WTC11 (cell line): ENCODE results near the gene ABAT.

Experiments used
- CREB1 ChIP-seq: sonication (generic); formaldehyde crosslinking; IDR thresholded peaks from 2 replicates; pipeline ENCODE4 v1.8.0; 2023; ENCODE audit warnings: mild to moderate bottlenecking, missing genetic modification reagents
- HMGXB4 ChIP-seq: sonication (generic); formaldehyde crosslinking; IDR thresholded peaks from 2 replicates; pipeline ENCODE4 v1.8.1; 2023; ENCODE audit warnings: mild to moderate bottlenecking, moderate library complexity, missing genetic modification reagents
- KAT7 ChIP-seq: sonication (generic); formaldehyde crosslinking; IDR thresholded peaks from 2 replicates; pipeline ENCODE4 v1.8.1; 2023; ENCODE audit warnings: missing genetic modification reagents, mild to moderate bottlenecking, borderline replicate concordance
- NFYB ChIP-seq: sonication (generic); formaldehyde crosslinking; conservative IDR thresholded peaks from 2 replicates; pipeline ENCODE4 v1.8.0; 2022; ENCODE audit warnings: low read depth, missing genetic modification reagents
- TEAD4 ChIP-seq: sonication (generic); formaldehyde crosslinking; IDR thresholded peaks from 2 replicates; pipeline ENCODE4 v1.8.0; 2022; ENCODE audit warnings: mild to moderate bottlenecking, missing genetic modification reagents
- USF1 ChIP-seq: sonication (generic); formaldehyde crosslinking; IDR thresholded peaks from 2 replicates; pipeline ENCODE4 v1.8.0; 2022; ENCODE audit warnings: mild to moderate bottlenecking, missing genetic modification reagents
- USF2 ChIP-seq: sonication (generic); formaldehyde crosslinking; IDR thresholded peaks from 2 replicates; pipeline ENCODE4 v1.8.1; 2023; ENCODE audit warnings: mild to moderate bottlenecking, missing genetic modification reagents, moderate library complexity
- ZNF317 ChIP-seq: sonication (generic); formaldehyde crosslinking; IDR thresholded peaks from 2 replicates; pipeline ENCODE4 v1.8.1; 2023; ENCODE audit warnings: low read depth, mild to moderate bottlenecking, moderate library complexity, missing genetic modification reagents, borderline replicate concordance
- TF ChIP-seq, protein P1 (sequence below): fragments of 200-600 bp; IDR thresholded peaks from 2 replicates; pipeline ENCODE4 v1.8.0; 2022; ENCODE audit warnings: antibody characterized with exemption
- TF ChIP-seq, protein P2 (sequence below): sonication (generic); formaldehyde crosslinking; IDR thresholded peaks from 2 replicates; pipeline ENCODE4 v1.8.1; 2023; ENCODE audit warnings: mild to moderate bottlenecking, missing genetic modification reagents
- TF ChIP-seq, protein P3 (sequence below): sonication (generic); formaldehyde crosslinking; conservative IDR thresholded peaks from 2 replicates; pipeline ENCODE4 v1.8.1; 2022; ENCODE audit warnings: mild to moderate bottlenecking, missing genetic modification reagents

DNA sequence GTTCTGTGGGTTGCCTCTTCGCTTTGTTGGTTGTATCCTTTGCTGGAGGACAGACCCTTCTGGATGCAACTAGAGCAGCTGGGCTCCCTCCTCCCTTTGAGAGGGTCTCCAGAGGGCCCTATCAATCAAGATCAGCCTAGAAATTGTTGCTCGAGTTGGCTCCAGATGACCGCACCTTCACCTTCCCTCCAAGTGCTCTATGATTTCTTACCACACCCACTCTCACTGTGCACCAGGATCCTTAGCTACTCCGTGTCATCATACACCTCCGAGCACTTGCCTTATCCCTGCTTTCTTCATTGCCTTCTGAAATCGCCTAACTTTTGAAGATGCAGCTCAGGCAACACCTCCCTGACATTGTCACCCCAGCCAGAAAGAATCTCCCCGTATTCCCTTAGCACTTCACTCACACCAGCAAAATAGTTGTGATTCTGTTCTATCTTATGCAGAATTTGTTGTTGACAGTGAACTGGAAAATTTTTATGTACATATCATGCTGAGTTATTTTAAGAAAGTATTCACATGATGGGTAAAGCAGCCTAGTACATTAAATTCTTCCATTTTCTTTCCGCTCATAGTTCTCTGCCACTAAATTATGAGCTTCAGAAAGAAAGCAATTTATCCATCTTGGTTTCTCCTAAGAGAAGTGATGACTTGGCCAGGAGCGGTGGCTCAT, 52.9 kb downstream of the ABAT start:
- TF ChIP-seq, protein P1, sequence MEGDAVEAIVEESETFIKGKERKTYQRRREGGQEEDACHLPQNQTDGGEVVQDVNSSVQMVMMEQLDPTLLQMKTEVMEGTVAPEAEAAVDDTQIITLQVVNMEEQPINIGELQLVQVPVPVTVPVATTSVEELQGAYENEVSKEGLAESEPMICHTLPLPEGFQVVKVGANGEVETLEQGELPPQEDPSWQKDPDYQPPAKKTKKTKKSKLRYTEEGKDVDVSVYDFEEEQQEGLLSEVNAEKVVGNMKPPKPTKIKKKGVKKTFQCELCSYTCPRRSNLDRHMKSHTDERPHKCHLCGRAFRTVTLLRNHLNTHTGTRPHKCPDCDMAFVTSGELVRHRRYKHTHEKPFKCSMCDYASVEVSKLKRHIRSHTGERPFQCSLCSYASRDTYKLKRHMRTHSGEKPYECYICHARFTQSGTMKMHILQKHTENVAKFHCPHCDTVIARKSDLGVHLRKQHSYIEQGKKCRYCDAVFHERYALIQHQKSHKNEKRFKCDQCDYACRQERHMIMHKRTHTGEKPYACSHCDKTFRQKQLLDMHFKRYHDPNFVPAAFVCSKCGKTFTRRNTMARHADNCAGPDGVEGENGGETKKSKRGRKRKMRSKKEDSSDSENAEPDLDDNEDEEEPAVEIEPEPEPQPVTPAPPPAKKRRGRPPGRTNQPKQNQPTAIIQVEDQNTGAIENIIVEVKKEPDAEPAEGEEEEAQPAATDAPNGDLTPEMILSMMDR, result no peak
- TF ChIP-seq USF1 (no peak), KAT7 (no peak), CREB1 (CRISPR knock-in tag) (no peak), HMGXB4 (no peak), NFYB (no peak), TEAD4 (CRISPR knock-in tag) (no peak), USF2 (no peak), ZNF317 (no peak)
- TF ChIP-seq, protein P2, sequence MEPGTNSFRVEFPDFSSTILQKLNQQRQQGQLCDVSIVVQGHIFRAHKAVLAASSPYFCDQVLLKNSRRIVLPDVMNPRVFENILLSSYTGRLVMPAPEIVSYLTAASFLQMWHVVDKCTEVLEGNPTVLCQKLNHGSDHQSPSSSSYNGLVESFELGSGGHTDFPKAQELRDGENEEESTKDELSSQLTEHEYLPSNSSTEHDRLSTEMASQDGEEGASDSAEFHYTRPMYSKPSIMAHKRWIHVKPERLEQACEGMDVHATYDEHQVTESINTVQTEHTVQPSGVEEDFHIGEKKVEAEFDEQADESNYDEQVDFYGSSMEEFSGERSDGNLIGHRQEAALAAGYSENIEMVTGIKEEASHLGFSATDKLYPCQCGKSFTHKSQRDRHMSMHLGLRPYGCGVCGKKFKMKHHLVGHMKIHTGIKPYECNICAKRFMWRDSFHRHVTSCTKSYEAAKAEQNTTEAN, result no peak
- TF ChIP-seq, protein P3, sequence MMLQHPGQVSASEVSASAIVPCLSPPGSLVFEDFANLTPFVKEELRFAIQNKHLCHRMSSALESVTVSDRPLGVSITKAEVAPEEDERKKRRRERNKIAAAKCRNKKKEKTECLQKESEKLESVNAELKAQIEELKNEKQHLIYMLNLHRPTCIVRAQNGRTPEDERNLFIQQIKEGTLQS (CRISPR knock-in tag), result no peak
